Mesendoderm (in vitro differentiated cells): ENCODE measurements around the gene IDI2.

Experiments used
- DNase-seq: peaks from one replicate; pipeline ENCODE4 v3.0.0; 2013
- H2AK5ac ChIP-seq: 2 replicates; pipeline ENCODE4 v1.6.1; 2013; ENCODE audit warnings: low read length, inconsistent platforms
- H2BK120ac ChIP-seq: 2 replicates; pipeline ENCODE4 v1.6.1; 2013; ENCODE audit warnings: low read depth, mild to moderate bottlenecking, low read length, moderate library complexity, mixed read lengths
- H2BK15ac ChIP-seq: replicated peaks from 2 replicates; pipeline ENCODE4 v1.6.1; 2013; ENCODE audit warnings: low read depth, mild to moderate bottlenecking, moderate library complexity
- H2BK5ac ChIP-seq: 2 replicates; pipeline ENCODE4 v1.6.1; 2013; ENCODE audit warnings: low read length, inconsistent platforms
- H3K18ac ChIP-seq: 2 replicates; pipeline ENCODE4 v1.6.1; 2013; ENCODE audit warnings: mild to moderate bottlenecking, low read length, mixed read lengths
- H3K23ac ChIP-seq: one replicate; pipeline ENCODE4 v1.6.1; 2013; ENCODE audit warnings: low read length
- H3K27ac ChIP-seq: 2 replicates; pipeline ENCODE4 v1.5.1; 2013; ENCODE audit warnings: low read depth, mild to moderate bottlenecking, inconsistent platforms, low read length, moderate library complexity
- H3K27me3 ChIP-seq: 2 replicates; pipeline ENCODE4 v1.6.1; 2013; ENCODE audit warnings: low read length, control low read depth, mild to moderate bottlenecking, inconsistent platforms; ENCODE audit not compliant: insufficient read depth, poor library complexity
- H3K36me3 ChIP-seq: 2 replicates; pipeline ENCODE4 v1.6.1; 2013; ENCODE audit warnings: low read length, inconsistent platforms; ENCODE audit not compliant: control insufficient read depth, insufficient read depth
- H3K4ac ChIP-seq: one replicate; pipeline ENCODE4 v1.6.1; 2013; ENCODE audit warnings: low read depth, mild to moderate bottlenecking, low read length, moderate library complexity
- H3K4me1 ChIP-seq: 2 replicates; pipeline ENCODE4 v1.6.1; 2013; ENCODE audit warnings: low read depth, low read length, inconsistent platforms; ENCODE audit not compliant: control insufficient read depth
- H3K4me2 ChIP-seq: 2 replicates; pipeline ENCODE4 v1.6.1; 2013; ENCODE audit warnings: low read length
- H3K4me3 ChIP-seq: 2 replicates; pipeline ENCODE4 v1.5.1; 2013; ENCODE audit warnings: mild to moderate bottlenecking, low read length
- H3K56ac ChIP-seq: one replicate; pipeline ENCODE4 v1.6.1; 2013; ENCODE audit warnings: low read length
- H3K79me1 ChIP-seq: 2 replicates; pipeline ENCODE4 v1.6.1; 2013; ENCODE audit warnings: low read length, inconsistent platforms
- H3K79me2 ChIP-seq: 2 replicates; pipeline ENCODE4 v1.6.1; 2013; ENCODE audit warnings: mild to moderate bottlenecking, low read length; ENCODE audit not compliant: control insufficient read depth, insufficient read depth
- H3K9ac ChIP-seq: 2 replicates; pipeline ENCODE4 v1.6.1; 2013; ENCODE audit warnings: low read length, inconsistent platforms
- H4K5ac ChIP-seq: one replicate; pipeline ENCODE4 v1.6.1; 2013; ENCODE audit warnings: low read length
- H4K8ac ChIP-seq: one replicate; pipeline ENCODE4 v1.6.1; 2013; ENCODE audit warnings: low read depth, mild to moderate bottlenecking, control low read depth, low read length, moderate library complexity
- WGBS: extraction: QIAGEN DNeasy Blood & Tissue Kit; methylation state at CpG from one replicate; pipeline ENCODE4 v1.1.7; 2013; ENCODE audit warnings: low lambda C conversion rate, missing lambda C conversion rate; ENCODE audit not compliant: insufficient coverage; ENCODE audit errors: extremely low coverage; 5-methylcytosine and 5-hydroxymethylcytosine counted together

IDI2 gene

DNA sequence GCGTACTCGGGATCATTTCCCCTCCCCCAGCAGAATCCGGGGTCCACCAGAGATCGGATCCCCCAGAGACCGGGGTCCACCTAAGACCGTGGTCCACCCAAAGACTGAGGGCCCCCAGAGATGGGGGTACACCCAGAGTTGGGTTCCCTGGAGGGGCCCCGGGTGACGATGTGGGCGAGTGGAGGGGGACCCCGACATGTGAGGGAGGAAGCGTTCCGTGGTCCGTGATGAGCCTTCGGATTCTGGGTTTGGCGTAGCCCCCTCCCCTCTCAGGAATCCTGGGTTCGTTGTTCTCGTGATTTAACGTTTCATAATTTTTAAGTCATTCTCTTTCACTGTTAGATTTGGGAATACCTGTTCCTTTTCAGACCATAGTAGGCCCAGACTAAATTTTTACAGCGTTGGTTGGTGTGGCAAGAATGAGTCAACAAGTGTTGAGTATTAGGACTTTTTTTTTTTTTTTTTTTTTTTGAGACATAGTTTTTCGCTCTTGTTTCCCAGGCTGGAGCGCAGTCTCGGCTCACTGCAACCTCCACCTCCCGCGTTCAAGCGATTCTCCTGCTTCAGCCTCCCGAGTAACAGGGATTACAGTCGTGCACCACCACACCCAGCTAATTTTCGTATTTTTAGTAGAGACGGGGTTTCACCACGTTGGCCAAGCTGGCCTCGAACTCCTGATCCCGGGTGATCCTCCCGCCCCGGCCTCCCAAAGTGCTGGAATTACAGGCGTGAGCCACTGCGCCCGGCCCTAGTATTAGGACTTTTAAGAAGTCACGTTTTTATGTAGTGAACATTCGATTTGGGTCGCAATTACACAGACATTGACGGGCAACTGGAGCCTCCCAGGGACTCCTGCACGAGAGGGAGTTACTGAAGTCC lies 36.8 kb downstream of the IDI2 start:
- peaks cover 47% of the 10 kb centered on the region for H3K79me2 ChIP-seq
- H3K4me2 ChIP-seq: peak overlapping the region; percentile 61
- H3K4me1 ChIP-seq: peaks cover 3% of the 10 kb centered on the region
- no peak overlapping the region for H3K23ac ChIP-seq
- H3K4me3 ChIP-seq: peak overlapping the region; percentile 92
- no CpG with 5 or more reads among the region's 42 CpGs for WGBS
- H2BK15ac ChIP-seq: no peak overlapping the region
- no peak overlapping the region for H2BK5ac ChIP-seq
- H3K56ac ChIP-seq: peak overlapping the region; percentile 96
- no peak overlapping the region for H4K8ac ChIP-seq
- DNase-seq: no peak
- no peak overlapping the region for H4K5ac ChIP-seq
- H3K36me3 ChIP-seq: peaks cover 2% of the 10 kb centered on the region
- no peak overlapping the region for H2AK5ac ChIP-seq
- H2BK120ac ChIP-seq: no peak overlapping the region
- H3K18ac ChIP-seq: no peak overlapping the region
- H3K9ac ChIP-seq: peak overlapping the region; percentile 96
- no peaks in the 10 kb centered on the region for H3K27me3 ChIP-seq
- peaks cover 8% of the 10 kb centered on the region for H3K79me1 ChIP-seq
- H3K4ac ChIP-seq: peak overlapping the region; percentile 93
- peak overlapping the region; percentile 61 for H3K27ac ChIP-seq

DNA sequence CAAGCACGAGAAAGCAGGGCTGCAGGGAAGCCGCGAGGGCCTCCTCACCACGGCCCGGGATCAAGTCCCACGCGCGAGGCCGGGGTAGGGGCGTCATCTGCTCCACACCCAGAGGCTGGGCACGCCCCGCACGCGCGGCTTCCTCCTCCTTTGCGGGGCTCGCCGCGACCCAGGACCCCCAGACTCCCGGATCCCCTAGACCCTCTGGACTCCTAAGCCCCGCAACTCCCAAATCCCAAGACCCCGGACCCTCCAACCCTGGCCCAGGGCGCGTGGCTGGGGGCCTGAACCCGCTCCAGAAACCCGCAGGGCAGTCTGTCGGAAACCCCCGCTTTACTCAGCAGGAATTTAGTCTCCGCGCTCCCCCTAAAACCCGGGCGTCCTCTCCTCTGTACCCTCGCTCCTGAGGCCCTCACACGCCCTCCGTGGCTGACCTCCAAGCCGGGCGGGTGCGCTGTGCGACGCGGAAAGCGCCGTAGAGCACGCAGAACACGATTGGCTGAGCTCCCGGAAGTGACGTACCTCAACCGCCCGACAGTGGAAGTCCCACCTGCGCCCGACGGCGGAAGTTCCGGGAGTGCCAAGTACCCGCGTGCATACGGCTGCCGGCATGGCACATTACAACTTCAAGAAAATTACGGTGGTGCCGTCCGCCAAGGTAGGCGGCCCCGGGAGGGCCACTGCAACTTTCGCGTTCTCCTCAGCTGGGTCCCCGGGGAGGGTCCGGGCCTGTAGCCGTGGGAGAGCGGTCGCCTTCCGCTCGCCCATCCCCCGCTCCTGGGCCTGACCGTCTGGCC lies 37.6 kb downstream of the IDI2 start, which contains the start of gene GTPBP4:
Gene GTPBP4, plus strand, starts transcription at position 565 of the 797 bp plus-strand sequence. Its CDS starts 46 bp downstream, at position 611.
- H2BK5ac ChIP-seq: no peak within 1 kb of the TSS
- peaks cover 8% of the 10 kb centered on the region for H3K79me1 ChIP-seq
- no peak within 1 kb of the TSS for H2AK5ac ChIP-seq
- no peak within 1 kb of the TSS for H2BK15ac ChIP-seq
- peak within 1 kb of the TSS; percentile 61 for H3K27ac ChIP-seq
- peak within 1 kb of the TSS; percentile 83 for H4K8ac ChIP-seq
- no peak within 1 kb of the TSS for H4K5ac ChIP-seq
- WGBS: no CpG with 5 or more reads among the region's 74 CpGs
- H3K36me3 ChIP-seq: no peaks in the 10 kb centered on the region
- H3K18ac ChIP-seq: peak within 1 kb of the TSS; percentile 62
- peaks cover 3% of the 10 kb centered on the region for H3K4me1 ChIP-seq
- H3K79me2 ChIP-seq: peaks cover 42% of the 10 kb centered on the region
- H3K9ac ChIP-seq: peak within 1 kb of the TSS; percentile 97
- peak within 1 kb of the TSS; percentile 99 for H3K4me2 ChIP-seq
- H3K23ac ChIP-seq: peak within 1 kb of the TSS; percentile 89
- H3K27me3 ChIP-seq: no peaks in the 10 kb centered on the region
- H3K4me3 ChIP-seq: peak within 1 kb of the TSS; percentile 92
- peak within 1 kb of the TSS; percentile 93 for H3K4ac ChIP-seq
- peak within 1 kb of the TSS; percentile 97 for H3K56ac ChIP-seq
- H2BK120ac ChIP-seq: no peak within 1 kb of the TSS
- DNase-seq: peak; percentile 98

DNA sequence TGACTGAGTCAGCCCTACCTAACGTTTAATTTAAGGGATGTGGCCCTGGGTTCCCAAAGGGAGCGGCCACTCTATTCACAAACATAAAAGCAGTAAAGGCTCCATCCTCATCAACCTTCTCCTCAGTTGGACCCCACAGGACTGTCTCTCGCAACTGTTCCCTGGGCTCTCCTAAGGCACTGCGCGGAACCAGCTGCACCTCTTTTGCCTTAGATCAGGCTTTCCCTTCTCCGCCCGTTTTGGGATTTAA lies 38.1 kb downstream of the IDI2 start:
- Histone ChIP-seq H3K4me3 (peak overlapping the region; percentile 92), H3K79me1 (peaks cover 7% of the 10 kb centered on the region), H3K79me2 (peaks cover 38% of the 10 kb centered on the region), H3K27ac (no peak overlapping the region), H3K56ac (peak overlapping the region; percentile 97), H4K8ac (peak overlapping the region; percentile 83), H3K36me3 (no peaks in the 10 kb centered on the region), H2BK5ac (no peak overlapping the region), H4K5ac (no peak overlapping the region), H2BK120ac (no peak overlapping the region), H3K4me2 (peak overlapping the region; percentile 99), H3K23ac (peak overlapping the region; percentile 89), H2AK5ac (no peak overlapping the region), H3K18ac (no peak overlapping the region), H3K9ac (peak overlapping the region; percentile 97), H3K27me3 (no peaks in the 10 kb centered on the region), H2BK15ac (no peak overlapping the region), H3K4me1 (peaks cover 3% of the 10 kb centered on the region), H3K4ac (peak overlapping the region; percentile 75)
- peak; percentile 41 for DNase-seq
- WGBS: no CpG with 5 or more reads among the region's 7 CpGs

DNA sequence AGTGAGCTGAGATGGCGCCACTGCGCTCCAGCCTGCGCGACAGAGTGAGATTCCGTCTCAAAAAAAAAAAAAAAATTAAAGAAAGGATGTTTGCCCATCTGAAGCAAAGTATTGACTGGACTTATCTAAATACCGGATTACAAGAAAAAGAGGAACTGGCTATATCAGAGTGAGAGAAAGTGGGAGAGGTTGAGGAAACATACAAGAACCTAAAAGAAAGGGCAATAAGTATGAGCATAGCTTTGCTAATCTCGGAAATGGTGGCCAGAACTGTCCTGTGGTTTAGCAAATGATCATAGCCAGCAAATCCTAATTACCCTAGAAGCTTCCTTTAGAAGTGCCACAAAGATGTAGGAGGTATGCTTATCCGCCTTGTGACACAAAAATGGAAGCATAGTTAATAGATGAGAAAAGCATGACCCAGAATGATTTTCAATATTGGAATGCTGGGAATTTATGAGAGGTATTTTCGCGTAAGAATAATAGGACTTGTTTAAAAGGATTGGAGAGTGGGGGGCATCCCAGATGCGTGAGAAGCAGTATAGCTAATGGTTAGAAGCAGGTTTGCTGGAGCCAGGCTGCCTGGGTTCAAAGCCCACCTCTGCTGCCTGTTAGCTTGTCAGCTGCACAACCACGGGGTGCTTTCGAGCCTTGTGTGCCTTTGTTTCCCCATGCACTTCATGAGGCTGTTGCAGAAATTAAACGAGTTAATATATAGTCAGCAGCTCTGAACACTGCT lies 38.6 kb downstream of the IDI2 start:
- Histone ChIP-seq H3K9ac (peak overlapping the region; percentile 97), H3K27me3 (no peaks in the 10 kb centered on the region), H2BK120ac (no peak overlapping the region), H3K23ac (no peak overlapping the region), H3K36me3 (no peaks in the 10 kb centered on the region), H2AK5ac (no peak overlapping the region), H3K4me3 (peak overlapping the region; percentile 92), H3K56ac (peak overlapping the region; percentile 97), H3K18ac (no peak overlapping the region), H4K5ac (no peak overlapping the region), H4K8ac (no peak overlapping the region), H2BK15ac (no peak overlapping the region), H3K79me1 (peaks cover 7% of the 10 kb centered on the region), H3K79me2 (peaks cover 35% of the 10 kb centered on the region), H3K4me1 (peaks cover 3% of the 10 kb centered on the region), H3K4ac (no peak overlapping the region), H3K4me2 (peak overlapping the region; percentile 99), H2BK5ac (no peak overlapping the region), H3K27ac (no peak overlapping the region)
- peak; percentile 46 for DNase-seq
- whole genome bisulfite sequencing: 100% methylated on average over 2 of the region's 14 CpGs

DNA sequence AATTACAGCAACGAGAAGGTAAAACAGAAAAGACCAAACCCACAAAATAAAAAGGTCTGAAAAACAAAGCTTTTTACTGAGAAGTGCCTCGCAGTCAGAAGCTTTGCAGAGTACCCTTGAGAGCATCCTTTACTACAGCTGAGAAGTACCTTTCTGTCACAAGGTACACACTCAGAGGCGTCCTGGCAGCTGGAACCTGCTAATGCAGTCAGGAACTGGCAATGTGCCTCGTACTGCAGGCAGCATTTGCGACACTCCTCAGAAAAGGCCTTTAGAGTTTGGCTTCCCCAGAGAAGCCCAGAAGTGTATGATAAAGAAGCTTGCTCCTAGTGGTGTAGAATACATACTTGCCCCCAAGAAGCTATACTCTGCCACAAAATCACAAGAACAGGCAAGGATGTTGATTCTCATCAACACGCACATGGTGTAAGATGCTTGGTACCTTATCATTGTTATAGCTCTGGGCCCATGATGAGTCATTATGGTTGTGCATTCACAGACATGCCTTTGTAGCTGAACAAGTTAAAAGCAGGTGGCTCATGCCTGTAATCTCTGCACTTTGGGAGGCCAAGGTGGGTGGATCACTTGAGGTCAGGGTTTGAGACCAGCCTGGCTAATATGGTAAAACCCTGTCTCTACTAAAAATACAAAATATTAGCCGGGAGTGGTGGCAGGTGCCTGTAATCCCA lies 39.4 kb downstream of the IDI2 start:
- Histone ChIP-seq H4K5ac (no peak overlapping the region), H3K9ac (no peak overlapping the region), H3K79me1 (peaks cover 7% of the 10 kb centered on the region), H3K4ac (no peak overlapping the region), H3K79me2 (peaks cover 33% of the 10 kb centered on the region), H3K4me2 (no peak overlapping the region), H3K27me3 (no peaks in the 10 kb centered on the region), H2AK5ac (no peak overlapping the region), H4K8ac (no peak overlapping the region), H3K23ac (no peak overlapping the region), H2BK15ac (no peak overlapping the region), H3K36me3 (no peaks in the 10 kb centered on the region), H2BK120ac (no peak overlapping the region), H3K4me3 (no peak overlapping the region), H3K18ac (no peak overlapping the region), H3K4me1 (peaks cover 3% of the 10 kb centered on the region), H3K56ac (no peak overlapping the region), H3K27ac (no peak overlapping the region), H2BK5ac (no peak overlapping the region)
- DNase-seq: no peak
- no CpG with 5 or more reads among the region's 7 CpGs for WGBS
